Measurements from ENCODE around the gene ASXL2.

- TF ChIP-seq CTCF (IDR thresholded peaks at IDR 0.05; ENCODE audit: low read depth, low read length) (no peak), EZH2phosphoT487 (IDR thresholded peaks at IDR 0.05; ENCODE audit: low read depth) (no peak)
These were observed 56.8 kb downstream of the ASXL2 start for GRCh38 chr2:25821225-25822056.
